Ishikawa (cell line): ENCODE results near the gene DMD.

Experiments
- NFIC ChIP-seq: IDR thresholded peaks from 2 replicates; pipeline ENCODE4 v1.6.1; 2012
- RAD21 ChIP-seq: IDR thresholded peaks from 2 replicates; pipeline ENCODE4 v1.6.1; 2012; ENCODE audit warnings: low read depth
- TF ChIP-seq, protein P1 (sequence below): IDR thresholded peaks from 2 replicates; pipeline ENCODE4 v1.6.1; 2012
- TF ChIP-seq, protein P2 (sequence below): IDR thresholded peaks from 2 replicates; pipeline ENCODE4 v1.6.1; 2012

DNA sequence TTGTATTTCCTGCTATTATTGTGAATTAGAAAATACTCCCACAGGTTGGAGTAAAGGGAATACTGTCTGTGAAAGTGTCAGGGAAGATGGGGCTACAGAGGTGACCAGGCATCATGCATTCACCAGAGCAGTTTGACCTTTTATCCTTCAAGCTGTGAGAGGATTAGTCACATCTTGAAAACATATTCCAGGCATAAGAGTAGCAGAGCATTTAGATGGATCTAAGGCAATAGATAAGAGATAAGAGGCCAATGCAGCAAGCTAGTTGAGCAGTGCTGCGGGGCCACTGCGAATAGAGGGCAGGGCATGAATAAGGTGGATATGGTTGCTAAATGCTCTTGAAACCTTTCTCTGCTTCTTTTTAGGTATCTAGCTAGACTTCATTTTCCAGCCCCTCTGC lies 1668.8 kb downstream of the DMD start:
- no peak for TF ChIP-seq NFIC
- TF ChIP-seq, protein P1, sequence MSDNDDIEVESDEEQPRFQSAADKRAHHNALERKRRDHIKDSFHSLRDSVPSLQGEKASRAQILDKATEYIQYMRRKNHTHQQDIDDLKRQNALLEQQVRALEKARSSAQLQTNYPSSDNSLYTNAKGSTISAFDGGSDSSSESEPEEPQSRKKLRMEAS = no peak
- TF ChIP-seq RAD21 = no peak
- TF ChIP-seq, protein P2, sequence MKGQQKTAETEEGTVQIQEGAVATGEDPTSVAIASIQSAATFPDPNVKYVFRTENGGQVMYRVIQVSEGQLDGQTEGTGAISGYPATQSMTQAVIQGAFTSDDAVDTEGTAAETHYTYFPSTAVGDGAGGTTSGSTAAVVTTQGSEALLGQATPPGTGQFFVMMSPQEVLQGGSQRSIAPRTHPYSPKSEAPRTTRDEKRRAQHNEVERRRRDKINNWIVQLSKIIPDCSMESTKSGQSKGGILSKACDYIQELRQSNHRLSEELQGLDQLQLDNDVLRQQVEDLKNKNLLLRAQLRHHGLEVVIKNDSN = no peak
